ENCODE measurements around the gene ITGA3. TPM values are rescaled to one million over a fixed set of nuclear protein-coding genes. Genes with fewer than 3 reads are reported as not detected.

ITGA3 gene
- total RNA-seq, 6 experiments from 2014 or later: 272 to 319 (median 288) TPM

DNA sequence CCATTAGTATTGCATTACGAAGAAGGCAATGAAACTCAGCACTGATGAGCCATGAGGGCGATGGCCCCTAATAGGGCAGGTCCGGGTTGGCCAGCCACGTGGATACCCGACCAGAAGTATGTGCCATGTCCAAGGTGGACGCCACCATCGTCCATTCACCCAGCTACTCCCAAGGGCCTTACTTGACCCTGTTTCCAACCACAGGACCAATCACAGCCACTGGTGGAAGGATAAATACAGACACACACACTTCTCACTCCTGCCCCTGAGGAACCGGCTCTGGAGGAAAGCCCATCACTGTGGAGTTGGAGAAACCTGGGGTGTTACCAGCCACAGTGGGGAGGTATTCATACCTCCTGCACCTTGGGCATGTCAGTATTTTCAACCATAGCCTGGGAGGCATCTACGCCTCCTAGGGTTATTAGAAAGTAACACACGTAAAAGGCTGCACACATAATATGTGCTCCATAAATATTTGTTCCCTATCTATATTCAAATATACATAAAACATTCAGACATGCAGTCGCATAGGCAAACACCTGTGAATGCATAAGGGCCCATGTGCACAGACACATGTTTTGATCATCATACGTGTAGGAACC is 5.4 kb upstream of the ITGA3 start:
- no peak for DNase-seq
- peaks cover 90% of the 10 kb centered on the region for H3K4me1 Mint-ChIP-seq (ENCODE audit: low read depth)
- H3K36me3 Mint-ChIP-seq (ENCODE audit: low read depth): no peaks in the 10 kb centered on the region
- TF ChIP-seq, protein P1, sequence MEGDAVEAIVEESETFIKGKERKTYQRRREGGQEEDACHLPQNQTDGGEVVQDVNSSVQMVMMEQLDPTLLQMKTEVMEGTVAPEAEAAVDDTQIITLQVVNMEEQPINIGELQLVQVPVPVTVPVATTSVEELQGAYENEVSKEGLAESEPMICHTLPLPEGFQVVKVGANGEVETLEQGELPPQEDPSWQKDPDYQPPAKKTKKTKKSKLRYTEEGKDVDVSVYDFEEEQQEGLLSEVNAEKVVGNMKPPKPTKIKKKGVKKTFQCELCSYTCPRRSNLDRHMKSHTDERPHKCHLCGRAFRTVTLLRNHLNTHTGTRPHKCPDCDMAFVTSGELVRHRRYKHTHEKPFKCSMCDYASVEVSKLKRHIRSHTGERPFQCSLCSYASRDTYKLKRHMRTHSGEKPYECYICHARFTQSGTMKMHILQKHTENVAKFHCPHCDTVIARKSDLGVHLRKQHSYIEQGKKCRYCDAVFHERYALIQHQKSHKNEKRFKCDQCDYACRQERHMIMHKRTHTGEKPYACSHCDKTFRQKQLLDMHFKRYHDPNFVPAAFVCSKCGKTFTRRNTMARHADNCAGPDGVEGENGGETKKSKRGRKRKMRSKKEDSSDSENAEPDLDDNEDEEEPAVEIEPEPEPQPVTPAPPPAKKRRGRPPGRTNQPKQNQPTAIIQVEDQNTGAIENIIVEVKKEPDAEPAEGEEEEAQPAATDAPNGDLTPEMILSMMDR (IDR thresholded peaks at IDR 0.05): peak; percentile 17; the same call in 1 of the 2 replicates
- H3K9me3 Mint-ChIP-seq: no peaks in the 10 kb centered on the region
- H3K27me3 Mint-ChIP-seq (ENCODE audit: insufficient read depth): no peaks in the 10 kb centered on the region; the same call in none of the 2 replicates
- H3K4me3 Mint-ChIP-seq: peak overlapping the region; percentile 40; the same call in 1 of the 2 replicates
- peak overlapping the region; percentile 95 for H3K27ac Mint-ChIP-seq

GRCh38 chr17:50051082-50051576 is 4.8 kb upstream of the ITGA3 start:
- no peaks in the 10 kb centered on the region for H3K9me3 Mint-ChIP-seq
- H3K4me3 Mint-ChIP-seq: peak overlapping the region; percentile 40; the same call in 1 of the 2 replicates
- peaks cover 90% of the 10 kb centered on the region for H3K4me1 Mint-ChIP-seq (ENCODE audit: low read depth)
- peak; percentile 81 for DNase-seq
- peak overlapping the region; percentile 95 for H3K27ac Mint-ChIP-seq
- TF ChIP-seq, protein P1 (IDR thresholded peaks at IDR 0.05): no peak
- peaks cover 1% of the 10 kb centered on the region for H3K27me3 Mint-ChIP-seq (ENCODE audit: insufficient read depth)
- no peaks in the 10 kb centered on the region for H3K36me3 Mint-ChIP-seq (ENCODE audit: low read depth)

DNA sequence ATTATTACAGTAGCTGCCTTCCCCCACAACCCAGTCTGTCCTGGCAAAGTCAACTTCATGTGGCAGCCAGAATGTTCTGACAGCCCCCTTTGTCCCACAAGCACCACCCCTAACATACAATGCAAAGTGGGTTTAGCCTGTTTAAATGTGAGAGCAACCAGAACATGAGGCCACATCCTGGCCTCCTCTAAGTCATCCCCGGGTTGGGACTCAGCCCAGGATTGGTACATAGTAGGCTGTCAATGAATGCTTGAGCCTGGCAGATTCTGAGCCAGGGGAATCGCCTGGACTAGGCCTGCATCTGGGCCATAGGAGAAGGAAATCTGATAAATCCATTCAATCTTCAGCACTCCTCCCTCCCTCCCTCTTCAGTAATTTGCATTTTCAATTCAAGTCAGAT is 4.3 kb upstream of the ITGA3 start:
- Mint-ChIP-seq H3K36me3 (ENCODE audit: low read depth) (peaks cover under 1% of the 10 kb centered on the region; the same call in 1 of the 2 replicates), H3K9me3 (no peaks in the 10 kb centered on the region), H3K4me1 (ENCODE audit: low read depth) (peaks cover 86% of the 10 kb centered on the region), H3K4me3 (peak overlapping the region; percentile 40; the same call in 1 of the 2 replicates), H3K27me3 (ENCODE audit: insufficient read depth) (peaks cover 3% of the 10 kb centered on the region), H3K27ac (peak overlapping the region; percentile 95)
- DNase-seq: no peak
- TF ChIP-seq, protein P1 (IDR thresholded peaks at IDR 0.05): no peak

DNA sequence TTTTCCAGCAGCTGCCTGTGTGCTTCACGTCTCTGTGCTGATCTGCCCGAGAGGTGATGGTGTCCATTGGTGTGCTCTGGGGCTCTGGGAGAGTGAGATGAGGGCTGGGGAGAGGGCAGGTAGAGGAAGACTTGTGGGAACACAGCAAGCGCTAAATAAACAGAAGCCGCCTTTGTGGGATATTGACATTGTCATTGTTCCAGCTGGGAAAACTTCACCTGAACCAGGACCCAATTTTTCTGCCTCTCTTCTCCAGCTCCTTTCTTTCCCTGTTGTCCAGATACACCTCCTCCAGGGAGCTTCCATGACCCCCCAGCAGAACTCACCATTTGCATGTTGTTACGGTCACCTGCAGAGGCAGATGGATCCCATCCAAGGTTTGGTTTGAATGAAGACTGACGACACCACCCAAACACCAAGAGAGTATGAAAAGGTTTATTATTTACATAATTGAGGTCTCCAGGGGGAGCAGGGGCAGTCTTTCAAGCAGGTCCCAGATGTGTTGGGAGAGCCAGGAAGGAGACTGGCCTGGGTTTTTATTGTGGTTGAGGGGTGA is 3.6 kb upstream of the ITGA3 start:
- Mint-ChIP-seq H3K9me3 (no peaks in the 10 kb centered on the region), H3K4me3 (peak overlapping the region; percentile 22; the same call in 1 of the 2 replicates), H3K4me1 (ENCODE audit: low read depth) (peaks cover 83% of the 10 kb centered on the region), H3K36me3 (ENCODE audit: low read depth) (peaks cover 7% of the 10 kb centered on the region), H3K27ac (peak overlapping the region; percentile 95), H3K27me3 (ENCODE audit: insufficient read depth) (peaks cover 10% of the 10 kb centered on the region)
- DNase-seq: no peak
- TF ChIP-seq, protein P1 (IDR thresholded peaks at IDR 0.05): no peak

GRCh38 chr17:50052822-50053653 is 2.9 kb upstream of the ITGA3 start:
- Mint-ChIP-seq H3K4me3 (peak overlapping the region; percentile 50), H3K9me3 (no peaks in the 10 kb centered on the region), H3K36me3 (ENCODE audit: low read depth) (peaks cover 15% of the 10 kb centered on the region), H3K27ac (peak overlapping the region; percentile 95), H3K27me3 (ENCODE audit: insufficient read depth) (peaks cover 10% of the 10 kb centered on the region), H3K4me1 (ENCODE audit: low read depth) (peaks cover 83% of the 10 kb centered on the region)
- peak; percentile 38 for DNase-seq
- TF ChIP-seq, protein P1 (IDR thresholded peaks at IDR 0.05): no peak

Measured in HFFc6 (cell line).